Smooth muscle cell (in vitro differentiated cells): ENCODE data around the gene MLC1. TPM values are rescaled to one million over a fixed set of nuclear protein-coding genes. Genes with fewer than 3 reads are reported as not detected.

Source experiments
- DNase-seq: peaks from one replicate; lab custom pipeline; 2025; ENCODE audit not compliant: unreplicated experiment; lab: John Stamatoyannopoulos, UW
- H2AFZ ChIP-seq: fragments of 200-600 bp; sonication (generic); 2 replicates; pipeline ENCODE4 v1.6.0; 2016; ENCODE audit warnings: antibody characterized with exemption, low read depth, mild to moderate bottlenecking
- H3F3A ChIP-seq: fragments of 200-600 bp; sonication (generic); 2 replicates; pipeline ENCODE4 v1.6.0; 2017; ENCODE audit warnings: antibody characterized with exemption, low read depth
- H3K27ac ChIP-seq: fragments of 200-600 bp; sonication (generic); 2 replicates; pipeline ENCODE4 v1.5.1; 2016; ENCODE audit warnings: low read depth, mild to moderate bottlenecking
- H3K27me3 ChIP-seq: fragments of 200-600 bp; sonication (generic); 2 replicates; pipeline ENCODE4 v1.6.1; 2016; ENCODE audit warnings: low read depth, mild to moderate bottlenecking
- H3K36me3 ChIP-seq: fragments of 200-600 bp; sonication (generic); 2 replicates; pipeline ENCODE4 v1.5.1; 2016; ENCODE audit warnings: low read depth
- H3K4me1 ChIP-seq: fragments of 200-600 bp; sonication (generic); 2 replicates; pipeline ENCODE4 v1.5.1; 2016; ENCODE audit warnings: low read depth
- H3K4me2 ChIP-seq: fragments of 200-600 bp; sonication (generic); 2 replicates; pipeline ENCODE4 v1.6.0; 2016; ENCODE audit warnings: mild to moderate bottlenecking
- H3K4me3 ChIP-seq: fragments of 200-600 bp; sonication (generic); 2 replicates; pipeline ENCODE4 v1.5.1; 2016; ENCODE audit warnings: mild to moderate bottlenecking
- H3K79me2 ChIP-seq: fragments of 200-600 bp; sonication (generic); 2 replicates; pipeline ENCODE4 v1.6.0; 2016; ENCODE audit warnings: low read depth, mild to moderate bottlenecking
- H3K9ac ChIP-seq: fragments of 200-600 bp; sonication (generic); 2 replicates; pipeline ENCODE4 v1.6.0; 2016; ENCODE audit warnings: low read depth
- H3K9me3 ChIP-seq: fragments of 200-600 bp; sonication (generic); replicated peaks from 2 replicates; pipeline ENCODE4 v1.5.1; 2016; ENCODE audit warnings: low read depth
- H4K20me1 ChIP-seq: fragments of 200-600 bp; sonication (generic); 2 replicates; pipeline ENCODE4 v1.6.0; 2016; ENCODE audit warnings: low read depth
- WGBS: methylation state at CpG from one replicate; pipeline ENCODE4 v1.1.7; 2016; ENCODE audit warnings: low lambda C conversion rate; 5-methylcytosine and 5-hydroxymethylcytosine counted together
- polyA plus RNA-seq: library from polyadenylated mRNA; unstranded; fragments of >200 nt; fragmentation: Nextera tagmentation; extraction: Ambion mirVana; gene quantifications from 2 replicates; pipeline ENCODE4 v1.2.1, GENCODE V29; 2016
- total RNA-seq: library from RNA; depleted of rRNA; stranded (reverse); fragments of >200 nt; gene quantifications from 2 replicates; pipeline ENCODE4 v1.2.3, GENCODE V29; 2014
- TF ChIP-seq, protein P1 (sequence below): fragments of 200-600 bp; sonication (generic); IDR thresholded peaks from 2 replicates; pipeline ENCODE4 v1.5.1; 2017; ENCODE audit warnings: borderline replicate concordance, mild to moderate bottlenecking, antibody characterized with exemption; ENCODE audit not compliant: insufficient read depth, poor library complexity, severe bottlenecking

MLC1 gene
- total and polyA plus RNA-seq, 2 experiments from 2014 or later = 4.2 to 6.3 TPM

DNA sequence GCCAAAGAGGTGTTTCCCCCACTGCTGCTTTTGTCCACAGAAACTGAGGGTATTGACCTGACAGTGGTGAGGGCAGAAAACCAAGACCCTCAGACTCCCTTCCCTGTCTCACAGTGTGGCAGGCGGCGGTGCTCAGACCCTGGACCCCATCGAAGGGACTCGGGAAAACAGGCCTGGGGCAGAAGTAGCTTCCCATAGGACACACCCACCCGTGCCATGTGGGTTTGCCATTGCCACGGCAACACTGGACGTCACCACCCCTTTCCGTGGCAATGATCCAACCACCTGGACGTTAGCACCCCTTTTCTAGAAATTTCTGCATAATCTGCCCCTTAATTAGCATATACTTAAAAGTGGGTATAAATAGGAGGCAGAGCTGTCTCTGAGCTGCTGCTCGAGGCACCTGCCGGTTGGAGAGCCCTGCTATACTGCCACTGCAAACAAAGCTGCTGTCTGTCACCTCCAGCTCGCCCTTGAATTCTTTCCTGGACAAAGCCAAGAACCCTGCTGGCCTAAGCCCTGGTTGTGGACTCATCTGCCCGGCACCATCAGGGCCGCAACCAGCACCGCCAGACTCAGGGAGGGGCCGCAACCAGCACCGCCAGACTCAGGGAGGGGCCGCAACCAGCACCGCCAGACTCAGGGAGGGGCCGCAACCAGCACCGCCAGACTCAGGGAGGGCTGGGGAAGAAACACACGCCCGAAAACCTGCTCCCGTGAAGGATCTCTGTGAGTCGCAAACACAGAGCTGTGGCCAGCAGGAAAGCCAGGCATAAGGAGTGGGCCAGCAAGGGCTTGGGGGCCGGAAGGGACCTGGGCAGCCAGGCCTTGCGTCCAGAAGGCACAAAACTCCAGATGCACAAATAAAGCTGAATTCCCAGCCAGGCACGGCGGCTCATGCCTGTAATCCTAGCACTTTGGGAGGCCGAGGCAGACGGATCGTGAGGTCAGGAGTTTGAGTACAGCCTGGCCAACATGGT, 10.4 kb downstream of the MLC1 start:
- no peaks in the 10 kb centered on the region for H3K27me3 ChIP-seq
- H3K36me3 ChIP-seq = no peaks in the 10 kb centered on the region
- no peak overlapping the region for H3K4me2 ChIP-seq
- H3F3A ChIP-seq = no peaks in the 10 kb centered on the region
- H3K79me2 ChIP-seq = no peaks in the 10 kb centered on the region
- no peak overlapping the region for H2AFZ ChIP-seq
- DNase-seq = no peak
- H4K20me1 ChIP-seq = no peaks in the 10 kb centered on the region
- H3K27ac ChIP-seq = no peak overlapping the region
- no peaks in the 10 kb centered on the region for H3K9me3 ChIP-seq
- TF ChIP-seq, protein P1, sequence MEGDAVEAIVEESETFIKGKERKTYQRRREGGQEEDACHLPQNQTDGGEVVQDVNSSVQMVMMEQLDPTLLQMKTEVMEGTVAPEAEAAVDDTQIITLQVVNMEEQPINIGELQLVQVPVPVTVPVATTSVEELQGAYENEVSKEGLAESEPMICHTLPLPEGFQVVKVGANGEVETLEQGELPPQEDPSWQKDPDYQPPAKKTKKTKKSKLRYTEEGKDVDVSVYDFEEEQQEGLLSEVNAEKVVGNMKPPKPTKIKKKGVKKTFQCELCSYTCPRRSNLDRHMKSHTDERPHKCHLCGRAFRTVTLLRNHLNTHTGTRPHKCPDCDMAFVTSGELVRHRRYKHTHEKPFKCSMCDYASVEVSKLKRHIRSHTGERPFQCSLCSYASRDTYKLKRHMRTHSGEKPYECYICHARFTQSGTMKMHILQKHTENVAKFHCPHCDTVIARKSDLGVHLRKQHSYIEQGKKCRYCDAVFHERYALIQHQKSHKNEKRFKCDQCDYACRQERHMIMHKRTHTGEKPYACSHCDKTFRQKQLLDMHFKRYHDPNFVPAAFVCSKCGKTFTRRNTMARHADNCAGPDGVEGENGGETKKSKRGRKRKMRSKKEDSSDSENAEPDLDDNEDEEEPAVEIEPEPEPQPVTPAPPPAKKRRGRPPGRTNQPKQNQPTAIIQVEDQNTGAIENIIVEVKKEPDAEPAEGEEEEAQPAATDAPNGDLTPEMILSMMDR = no peak
- no peak overlapping the region for H3K4me3 ChIP-seq
- no peaks in the 10 kb centered on the region for H3K4me1 ChIP-seq
- WGBS = 89% methylated on average over 32 of the region's 32 CpGs
- H3K9ac ChIP-seq = no peak overlapping the region

DNA sequence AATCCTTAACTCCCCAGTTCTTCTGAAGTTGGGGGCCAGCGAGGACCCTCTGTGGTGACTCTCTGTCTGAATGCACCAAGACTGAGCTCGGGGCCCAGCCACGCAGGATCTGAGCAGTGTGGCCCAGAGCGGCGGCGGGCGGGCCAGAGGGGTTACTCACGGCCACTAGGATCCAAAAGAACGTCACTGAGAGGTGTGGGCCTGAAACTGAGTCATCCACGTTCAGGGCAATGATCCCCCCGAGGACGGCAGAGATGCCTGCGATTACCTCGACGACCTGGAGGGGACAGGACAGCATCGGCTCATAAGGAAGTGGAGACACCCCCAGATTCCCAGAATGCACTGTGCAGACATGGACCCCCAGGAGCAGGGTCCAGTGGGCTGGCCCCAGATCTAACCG, 11.2 kb downstream of the MLC1 start:
- Histone ChIP-seq H3K9me3 (no peaks in the 10 kb centered on the region), H3K4me1 (no peaks in the 10 kb centered on the region), H3K4me2 (no peak overlapping the region), H3K9ac (no peak overlapping the region), H3K79me2 (no peaks in the 10 kb centered on the region), H3K4me3 (no peak overlapping the region), H2AFZ (no peak overlapping the region), H3K27me3 (no peaks in the 10 kb centered on the region), H3K36me3 (no peaks in the 10 kb centered on the region), H3F3A (no peaks in the 10 kb centered on the region), H3K27ac (no peak overlapping the region), H4K20me1 (no peaks in the 10 kb centered on the region)
- TF ChIP-seq, protein P1 = no peak
- 76% methylated on average over 17 of the region's 17 CpGs for WGBS
- DNase-seq = no peak

- no peaks in the 10 kb centered on the region for H3K79me2 ChIP-seq
- no peak overlapping the region for H3K27ac ChIP-seq
Measured at GRCh38 chr22:50072714-50073538, 12.3 kb downstream of the MLC1 start.

More at GRCh38 chr22:50072714-50073538, 12.3 kb downstream of the MLC1 start:
- TF ChIP-seq, protein P1 = no peak
- no peaks in the 10 kb centered on the region for H4K20me1 ChIP-seq
- H3K4me3 ChIP-seq = no peak overlapping the region
- H3K36me3 ChIP-seq = no peaks in the 10 kb centered on the region
- no peaks in the 10 kb centered on the region for H3K4me1 ChIP-seq
- H3F3A ChIP-seq = no peaks in the 10 kb centered on the region
- no peak for DNase-seq
- no peak overlapping the region for H3K4me2 ChIP-seq
- no peaks in the 10 kb centered on the region for H3K27me3 ChIP-seq
- no peak overlapping the region for H3K9ac ChIP-seq
- 95% methylated on average over 28 of the region's 28 CpGs for WGBS
- no peaks in the 10 kb centered on the region for H3K9me3 ChIP-seq
- H2AFZ ChIP-seq = no peak overlapping the region
